Smooth muscle cell of the brain vasculature (primary cell): ENCODE data around the gene MOB3B.
"Not testable (repeated sequence)": the region's sequence is repeated elsewhere in the genome, so short reads cannot be mapped to it uniquely, and the experiment has no call there.

Experiments used
- DNase-seq: peaks from one replicate; pipeline ENCODE4 v3.0.0-alpha.2; 2012; ENCODE audit warnings: low read depth, low spot score

Gene MOB3B

GRCh38 chr9:27448356-27448755, 81.3 kb downstream of the MOB3B start:
- not testable (repeated sequence) for DNase-seq

- DNase-seq, result no peak
These were observed 82.5 kb downstream of the MOB3B start for GRCh38 chr9:27447031-27447683.

- no peak for DNase-seq
These were observed 83.9 kb downstream of the MOB3B start for GRCh38 chr9:27445688-27446087.

- DNase-seq, result no peak
These were observed 84.5 kb downstream of the MOB3B start for GRCh38 chr9:27445057-27445595.

- no peak for DNase-seq
These were observed 87.2 kb downstream of the MOB3B start for GRCh38 chr9:27442464-27442863.

GRCh38 chr9:27441741-27442070, 87.9 kb downstream of the MOB3B start:
- DNase-seq, result no peak

- no peak for DNase-seq
These were observed 88.5 kb downstream of the MOB3B start for GRCh38 chr9:27440888-27441740.

- DNase-seq, result no peak
These were observed 91.1 kb downstream of the MOB3B start for GRCh38 chr9:27438522-27438921.

- DNase-seq, result no peak
These were observed 91.8 kb downstream of the MOB3B start for GRCh38 chr9:27437652-27438373.

GRCh38 chr9:27436234-27436633, 93.4 kb downstream of the MOB3B start:
- no peak for DNase-seq

- no peak for DNase-seq
These were observed 95.8 kb downstream of the MOB3B start for GRCh38 chr9:27433631-27434325.

- DNase-seq, result no peak
These were observed 97.3 kb downstream of the MOB3B start for GRCh38 chr9:27432308-27432707.

GRCh38 chr9:27431543-27432147, 98.0 kb downstream of the MOB3B start:
- DNase-seq, result no peak

GRCh38 chr9:27430750-27431535, 98.7 kb downstream of the MOB3B start:
- DNase-seq, result no peak

- no peak for DNase-seq
These were observed 99.7 kb downstream of the MOB3B start for GRCh38 chr9:27429917-27430316.

GRCh38 chr9:27429436-27429835, 100.2 kb downstream of the MOB3B start:
- no peak for DNase-seq

- no peak for DNase-seq
These were observed 101.1 kb downstream of the MOB3B start for GRCh38 chr9:27428551-27428950.

- no peak for DNase-seq
These were observed 102.4 kb downstream of the MOB3B start for GRCh38 chr9:27427272-27427643.

- no peak for DNase-seq
These were observed 102.9 kb downstream of the MOB3B start for GRCh38 chr9:27426511-27427271.
